Gastroesophageal sphincter (tissue), 4 donors: ENCODE data around the gene GC. TPM values are rescaled to one million over a fixed set of nuclear protein-coding genes. Genes with fewer than 3 reads are reported as not detected.
"Not testable (repeated sequence)": the region's sequence is repeated elsewhere in the genome, so short reads cannot be mapped to it uniquely, and the experiment has no call there.

Experiments
- ATAC-seq: fragments of 150-250 bp; one replicate; pipeline ENCODE4 v1.9.1; 2016; ENCODE audit warnings: mild to moderate bottlenecking, moderate library complexity
- H3K27ac ChIP-seq, 4 donors: fragments of 200-600 bp; sonication (generic) in 3 of 4; 1 replicate in 3 of 4; 2 replicates in 1 of 4; pipeline ENCODE4 v1.5.1; 2016 to 2019
- H3K27me3 ChIP-seq: fragments of 200-600 bp; sonication (generic); one replicate; pipeline ENCODE4 v1.5.1; 2019
- H3K36me3 ChIP-seq, 2 donors: fragments of 200-600 bp; sonication (generic); one replicate each; pipeline ENCODE4 v1.5.1; 2019; ENCODE audit warnings: control low read depth in 1 of 2
- H3K4me1 ChIP-seq, 3 donors: fragments of 200-600 bp; sonication (generic); 1 replicate in 2 of 3; 2 replicates in 1 of 3; pipeline ENCODE4 v1.5.1; 2016 to 2019; ENCODE audit warnings: control low read depth in 2 of 3
- H3K4me3 ChIP-seq, 2 donors: fragments of 200-600 bp; sonication (generic); one replicate each; pipeline ENCODE4 v1.5.1; 2019; ENCODE audit warnings: mild to moderate bottlenecking in 1 of 2, moderate library complexity in 1 of 2
- H3K9me3 ChIP-seq, 3 donors: fragments of 200-600 bp; sonication (generic); one replicate each; pipeline ENCODE4 v1.5.1; 2017 to 2019; ENCODE audit warnings: control low read depth in 2 of 3
- CTCF ChIP-seq, 4 experiments: fragments of 200-600 bp in 2 of 4; fragments of 450-650 bp in 2 of 4; sonication (generic) in 1 of 4; IDR thresholded peaks; one replicate each; pipeline ENCODE4 v1.5.1; 2017 to 2019; ENCODE audit warnings: antibody characterized with exemption in 4 of 4, mild to moderate bottlenecking in 2 of 4, moderate library complexity in 2 of 4
- EP300 ChIP-seq: sonication (generic); formaldehyde crosslinking; IDR thresholded peaks from one replicate; pipeline ENCODE4 v1.6.1; 2017; ENCODE audit warnings: antibody characterized with exemption, mild to moderate bottlenecking
- POLR2A ChIP-seq, 2 donors: fragments of 450-650 bp; IDR thresholded peaks; one replicate each; pipeline ENCODE4 v1.6.1; 2017; ENCODE audit warnings: antibody characterized with exemption in 2 of 2, mild to moderate bottlenecking in 2 of 2, moderate library complexity in 1 of 2
- POLR2AphosphoS5 ChIP-seq: sonication (generic); formaldehyde crosslinking; IDR thresholded peaks from one replicate; pipeline ENCODE4 v1.6.1; 2017; ENCODE audit warnings: antibody characterized with exemption
- WGBS, 2 donors: methylation state at CpG; one replicate each; pipeline ENCODE4 v1.1.5; 2018; ENCODE audit warnings: low coverage in 1 of 2; 5-methylcytosine and 5-hydroxymethylcytosine counted together
- total RNA-seq, 4 donors: library from RNA; depleted of rRNA; stranded (reverse); fragments of >200 nt; gene quantifications; one replicate each; pipeline ENCODE4 v1.1.0, GENCODE V29; 2016

The GC gene
- total RNA-seq, 4 donors from 2014 or later, result 0.62 TPM; not detected in 3

DNA sequence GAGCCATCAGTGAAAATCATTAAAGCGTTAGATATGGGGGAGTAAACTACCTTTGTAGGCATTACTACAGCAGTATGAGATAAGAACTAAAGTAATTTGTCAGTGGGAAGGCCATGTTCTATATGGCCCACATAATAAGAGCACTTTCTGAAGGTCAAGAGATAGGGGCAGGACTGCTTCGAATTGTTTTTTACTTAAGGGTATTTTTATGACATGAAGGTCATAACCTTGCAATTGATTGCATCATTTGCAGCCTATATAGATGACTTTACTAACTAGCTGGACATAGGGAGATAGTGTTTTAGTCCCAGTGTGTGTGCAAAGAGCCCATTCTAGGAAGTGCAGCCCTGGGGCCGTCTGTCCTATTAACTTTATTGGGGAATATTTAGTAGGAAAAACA, 23.6 kb upstream of the GC start:
- no peaks in the 10 kb centered on the region for H3K27me3 ChIP-seq
- H3K9me3 ChIP-seq, result no peaks in the 10 kb centered on the region
- no peaks in the 10 kb centered on the region for H3K4me1 ChIP-seq
- no peak overlapping the region for H3K4me3 ChIP-seq
- H3K27ac ChIP-seq, result no peak overlapping the region
- no peak for ATAC-seq
- WGBS, 2 donors, result 32 to 71% methylated on average over 3 of the region's 3 CpGs
- H3K36me3 ChIP-seq, result no peaks in the 10 kb centered on the region
- TF ChIP-seq CTCF (IDR thresholded peaks at IDR 0.05), result no peak
- TF ChIP-seq EP300, result no peak

DNA sequence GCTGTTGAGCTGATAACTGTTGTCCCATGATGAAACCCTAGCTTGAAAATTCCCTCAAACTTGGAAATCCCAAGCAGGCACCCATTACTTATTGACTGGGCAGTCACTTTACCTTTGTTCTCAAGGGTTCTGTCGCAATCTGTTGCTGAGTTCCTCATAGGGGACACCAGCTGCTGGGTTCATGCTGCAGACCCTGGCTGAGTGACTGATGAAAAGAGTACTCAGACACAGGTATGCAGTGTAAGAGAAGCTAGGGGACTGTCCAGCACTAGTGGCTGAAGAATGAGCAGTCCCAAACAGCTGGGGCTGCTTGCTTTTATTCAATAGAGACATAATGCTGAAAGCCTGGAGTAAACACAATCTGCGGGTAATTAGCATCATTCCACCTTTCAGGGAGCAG, 21.4 kb upstream of the GC start:
- H3K9me3 ChIP-seq, H3K4me1 ChIP-seq, H3K4me3 ChIP-seq, H3K27ac ChIP-seq, H3K27me3 ChIP-seq, ATAC-seq, H3K36me3 ChIP-seq: not testable (repeated sequence)
- WGBS, 2 donors, result 38 to 73% methylated on average over 2 of the region's 2 CpGs

DNA sequence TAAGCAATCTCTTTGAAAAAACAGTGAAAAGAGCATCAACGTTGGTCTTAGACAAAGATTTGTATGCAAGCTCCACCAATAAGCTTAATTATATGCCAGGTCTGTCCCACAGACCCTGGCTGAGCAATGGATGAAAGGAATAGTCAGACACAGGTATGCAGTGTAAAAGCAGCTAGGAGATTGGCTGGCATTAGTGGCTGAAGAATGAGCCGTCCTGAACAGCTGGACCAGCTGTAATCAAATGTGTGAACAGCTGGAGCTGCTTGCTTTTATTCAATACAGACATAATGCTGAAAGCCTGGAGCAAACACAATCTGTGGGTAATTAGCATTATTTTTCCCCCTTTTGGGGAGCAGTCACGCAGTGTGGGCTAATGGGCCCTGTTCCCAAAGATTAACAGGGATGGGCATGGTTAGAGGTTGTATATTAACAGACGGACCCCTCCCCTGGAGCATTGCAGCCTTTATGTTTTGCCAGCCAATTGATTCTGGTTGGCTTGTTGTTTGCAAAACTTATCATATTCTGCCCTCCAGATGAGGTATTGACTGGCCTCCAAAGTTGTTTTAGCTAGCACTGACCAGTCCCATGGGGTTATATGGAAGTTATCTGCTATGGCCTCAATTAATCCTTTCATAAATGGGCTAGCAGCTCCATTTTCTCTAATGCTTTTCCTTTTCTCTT, 20.3 kb upstream of the GC start:
- not testable (repeated sequence) for ATAC-seq, H3K36me3 ChIP-seq, H3K9me3 ChIP-seq, H3K27me3 ChIP-seq, H3K27ac ChIP-seq, H3K4me3 ChIP-seq, H3K4me1 ChIP-seq
- 54 to 67% methylated on average over 1 to 3 of the region's 4 CpGs for WGBS, 2 donors

DNA sequence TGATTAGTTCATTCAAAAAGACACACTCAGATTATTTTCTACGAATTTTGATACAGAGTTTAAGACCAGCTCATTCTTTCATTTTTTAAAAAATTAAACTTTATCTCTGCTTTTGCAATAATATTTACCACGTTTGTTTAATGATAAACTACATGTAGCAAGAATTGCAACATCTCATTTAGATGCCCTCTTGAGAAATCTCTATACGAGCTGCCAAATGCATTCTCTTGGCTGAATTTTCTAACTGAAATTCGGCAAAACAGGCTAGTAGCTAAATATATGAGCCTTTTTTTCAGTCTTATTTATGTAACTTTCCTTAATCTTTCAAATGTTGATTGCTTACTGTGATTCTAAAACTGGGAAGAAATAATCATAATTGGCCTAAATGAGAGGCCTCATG, 2.1 kb upstream of the GC start:
- no peaks in the 10 kb centered on the region for H3K4me1 ChIP-seq
- ATAC-seq, result no peak
- H3K36me3 ChIP-seq, result no peaks in the 10 kb centered on the region
- no peak overlapping the region for H3K27ac ChIP-seq
- TF ChIP-seq EP300 (no peak), POLR2AphosphoS5 (no peak), CTCF (IDR thresholded peaks at IDR 0.05) (no peak), POLR2A (IDR thresholded peaks at IDR 0.05) (no peak)
- 49 to 66% methylated on average over 4 of the region's 4 CpGs for WGBS, 2 donors
- no peaks in the 10 kb centered on the region for H3K9me3 ChIP-seq
- no peak overlapping the region for H3K4me3 ChIP-seq
- no peaks in the 10 kb centered on the region for H3K27me3 ChIP-seq

DNA sequence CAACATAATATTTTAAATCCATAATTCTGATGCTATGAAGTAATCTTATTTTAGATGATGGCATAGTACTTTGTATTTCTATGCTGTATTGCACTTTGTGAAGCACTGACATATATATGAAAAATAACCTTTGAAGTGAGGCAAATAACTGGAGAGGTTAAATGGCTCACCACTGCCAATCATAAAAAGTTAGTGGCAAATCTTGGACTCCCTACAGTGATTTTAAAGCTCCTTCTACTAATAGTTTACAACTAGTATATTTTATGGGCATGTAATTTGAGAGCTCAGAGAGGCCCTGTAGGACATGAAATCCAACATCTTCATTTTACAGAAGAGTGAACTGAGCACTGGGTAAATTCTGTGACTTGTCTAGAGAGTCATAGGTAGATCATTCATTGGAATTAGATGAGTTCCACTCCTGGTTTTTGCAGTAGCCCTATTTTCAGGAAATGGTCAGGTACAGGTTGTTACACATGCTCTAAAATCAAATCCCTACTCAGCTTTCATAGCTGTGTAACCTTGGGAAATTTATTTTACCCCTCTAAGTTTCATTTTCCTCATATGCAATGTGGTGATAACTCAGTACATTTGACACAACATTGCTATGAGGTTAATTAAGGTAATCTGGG, 804 bp upstream of the GC start:
- Histone ChIP-seq H3K4me3 (no peak overlapping the region), H3K27ac (no peak overlapping the region), H3K9me3 (no peaks in the 10 kb centered on the region), H3K36me3 (no peaks in the 10 kb centered on the region), H3K4me1 (no peaks in the 10 kb centered on the region), H3K27me3 (no peaks in the 10 kb centered on the region)
- TF ChIP-seq EP300 (no peak), POLR2A (IDR thresholded peaks at IDR 0.05) (no peak), POLR2AphosphoS5 (no peak), CTCF (IDR thresholded peaks at IDR 0.05) (no peak)
- ATAC-seq, result no peak

DNA sequence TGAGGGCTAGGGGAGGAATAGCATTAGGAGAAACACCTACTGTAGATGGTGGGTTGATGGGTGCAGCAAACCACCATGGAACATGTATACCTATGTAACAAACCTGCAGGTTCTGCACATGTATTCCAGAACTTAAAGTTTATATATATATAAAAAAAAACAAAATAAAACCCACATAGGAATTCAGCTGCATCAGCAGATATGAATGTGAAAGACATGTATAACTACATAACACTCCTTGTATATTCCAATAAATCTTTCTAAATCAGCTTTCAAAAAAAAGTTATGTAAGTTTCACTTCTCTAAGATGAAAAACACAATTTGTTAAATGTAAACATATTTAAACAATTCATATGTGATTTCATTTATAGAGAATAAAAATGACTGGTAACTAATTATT, 6.0 kb downstream of the GC start:
- Histone ChIP-seq H3K4me3 (no peak overlapping the region), H3K27ac (no peak overlapping the region), H3K27me3 (no peaks in the 10 kb centered on the region), H3K9me3 (no peaks in the 10 kb centered on the region), H3K36me3 (no peaks in the 10 kb centered on the region), H3K4me1 (no peaks in the 10 kb centered on the region)
- ATAC-seq, result no peak
- TF ChIP-seq POLR2AphosphoS5 (no peak), POLR2A (IDR thresholded peaks at IDR 0.05) (no peak), EP300 (no peak), CTCF (IDR thresholded peaks at IDR 0.05) (no peak)
